Left colon (tissue), 2 donors: ENCODE results near the gene MCC. TPM values are rescaled to one million over a fixed set of nuclear protein-coding genes. Genes with fewer than 3 reads are reported as not detected.

ENCODE experiments used
- ATAC-seq: fragments of 200-7000 bp; cut with Tn5 transposase; one replicate; pipeline ENCODE4 v1.9.1; 2020; ENCODE audit warnings: mild to moderate bottlenecking, moderate library complexity
- DNase-seq, 2 donors: peaks; one replicate each; pipeline ENCODE4 v3.0.0-alpha.2; 2020
- intact Hi-C, 2 donors: fragments of 100-400 bp; cut with DNase I in 1 of 2; cut with micrococcal nuclease in 1 of 2; formaldehyde crosslinking; loops; one replicate each; pipeline versions ENCODE4 v1.11.2 to v1.14.0; 2022; cut with DNase I, micrococcal nuclease
- total RNA-seq, 2 donors: library from RNA; stranded (reverse); fragmentation: NEBNext Ultra II Directional; extraction: Animal tissue kit (Norgen Biotek cat#: 25700); gene quantifications; one replicate each; pipeline ENCODE4 v1.2.1, GENCODE V29; 2021
- donor health status: DM: no; HTN: no; CAD: no.
- donor health status: DM: yes; HTN: yes; CAD: no.

MCC gene
- total RNA-seq, 2 donors from 2014 or later = 1.9 to 4.3 TPM

DNA sequence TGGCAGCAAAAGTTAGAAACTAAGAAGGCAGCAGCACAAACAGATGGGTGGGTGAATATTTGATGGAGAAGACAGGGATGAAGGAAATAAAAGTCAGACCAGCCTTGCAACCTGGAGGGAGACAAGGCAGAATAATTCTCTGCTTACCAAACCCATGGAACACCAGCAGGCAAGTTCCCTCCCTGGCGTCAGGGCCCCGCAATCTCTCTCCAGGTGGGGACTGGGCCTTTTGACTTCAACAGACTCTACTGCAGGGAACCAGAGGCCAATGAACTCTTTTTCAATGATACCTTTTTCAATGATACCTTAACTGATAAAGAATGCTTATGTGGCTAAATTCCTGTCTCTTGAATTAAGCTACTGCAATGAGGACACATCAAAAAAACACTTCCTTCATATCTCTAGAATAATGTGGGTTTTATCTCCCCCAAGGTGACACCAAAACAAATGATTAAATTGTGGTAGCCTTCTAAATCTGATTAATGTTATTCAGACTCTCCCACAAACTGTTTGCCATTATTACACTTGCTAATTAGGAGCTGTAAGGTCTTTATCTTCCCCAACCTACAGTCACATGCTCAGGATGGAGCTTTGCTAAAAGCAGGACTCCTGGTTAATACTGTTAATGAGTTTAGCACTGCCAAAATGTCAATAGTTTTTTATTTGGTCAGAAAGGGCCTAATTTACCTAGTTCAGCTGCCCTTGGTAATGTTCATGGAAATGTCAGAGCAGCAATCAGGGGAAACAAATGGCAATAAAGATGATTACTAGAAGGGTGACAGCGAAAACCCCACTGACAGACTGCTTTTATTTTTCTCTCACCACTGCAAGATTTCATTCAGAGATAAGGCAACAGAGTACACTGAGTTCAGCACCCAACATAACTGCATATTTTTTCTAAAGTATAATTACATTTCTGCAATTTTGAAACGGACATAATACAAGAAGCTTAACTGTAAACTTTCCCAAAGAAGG lies 218.9 kb downstream of the MCC start:
- DNase-seq (no peak), ATAC-seq (no peak)
- intact Hi-C loops = no loop called here

GRCh38 chr5:113268232-113268631 lies 220.0 kb downstream of the MCC start:
- no peak for DNase-seq
- intact Hi-C loops = no loop called here
- ATAC-seq = no peak

GRCh38 chr5:113267361-113267900 lies 220.8 kb downstream of the MCC start:
- intact Hi-C loops = no loop called here
- DNase-seq (no peak), ATAC-seq (no peak)

GRCh38 chr5:113266913-113267227 lies 221.4 kb downstream of the MCC start:
- intact Hi-C loops = no loop called here
- ATAC-seq = no peak
- no peak for DNase-seq

- intact Hi-C loops = no loop called here
Measured at GRCh38 chr5:113266227-113266912, 221.9 kb downstream of the MCC start.

DNA sequence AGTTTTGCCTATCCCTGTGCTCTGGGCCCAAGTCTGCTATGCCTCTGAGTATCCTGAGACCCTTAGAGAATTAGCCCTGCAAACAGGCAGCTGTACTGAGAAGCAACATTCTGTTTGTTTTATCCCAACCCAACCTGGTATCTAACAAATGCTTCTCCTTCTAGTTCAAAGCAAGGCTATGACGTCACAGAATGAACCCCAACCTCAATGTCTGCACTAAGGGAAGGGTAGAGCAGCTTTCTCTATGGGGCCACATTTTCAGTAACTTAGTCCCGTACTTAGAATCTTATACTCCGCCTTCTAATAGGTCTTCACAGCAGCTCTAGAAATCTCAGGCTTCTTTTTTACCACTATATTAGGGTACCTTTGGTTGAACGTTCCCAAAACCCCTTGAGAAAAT lies 223.1 kb downstream of the MCC start:
- no peak for DNase-seq
- ATAC-seq = no peak
- intact Hi-C loops = no loop called here

More at GRCh38 chr5:113266227-113266912, 221.9 kb downstream of the MCC start:
- no peak for DNase-seq
- ATAC-seq = no peak

DNA sequence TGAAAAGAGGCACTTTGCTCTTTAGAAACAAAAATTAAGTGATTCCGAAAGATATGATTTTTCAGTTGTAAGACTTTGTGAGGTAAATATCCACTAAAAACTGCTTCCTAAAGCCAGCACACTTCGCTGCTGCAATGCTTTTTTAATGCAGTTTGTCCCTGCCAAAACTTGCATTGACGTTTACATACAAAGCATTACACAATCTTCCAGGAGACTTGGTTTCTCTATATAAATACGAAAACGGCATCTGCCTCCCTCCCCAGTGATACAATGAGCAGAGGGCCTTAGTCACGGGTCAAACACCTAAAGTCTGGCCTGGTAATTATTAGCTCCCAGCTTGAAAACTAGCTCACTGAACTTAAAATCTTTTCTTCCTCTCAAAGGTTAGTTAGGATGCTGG lies 224.2 kb downstream of the MCC start:
- intact Hi-C loops = no loop called here
- no peak for DNase-seq

GRCh38 chr5:113263545-113263944 lies 224.7 kb downstream of the MCC start:
- ATAC-seq (no peak), DNase-seq (no peak)
- intact Hi-C loops = no loop called here

More for the DNA sequence above, 224.2 kb downstream of the MCC start:
- ATAC-seq = no peak

- intact Hi-C loops = no loop called here
- DNase-seq = no peak
- no peak for ATAC-seq
Measured at GRCh38 chr5:113262674-113263073, 225.6 kb downstream of the MCC start.

DNA sequence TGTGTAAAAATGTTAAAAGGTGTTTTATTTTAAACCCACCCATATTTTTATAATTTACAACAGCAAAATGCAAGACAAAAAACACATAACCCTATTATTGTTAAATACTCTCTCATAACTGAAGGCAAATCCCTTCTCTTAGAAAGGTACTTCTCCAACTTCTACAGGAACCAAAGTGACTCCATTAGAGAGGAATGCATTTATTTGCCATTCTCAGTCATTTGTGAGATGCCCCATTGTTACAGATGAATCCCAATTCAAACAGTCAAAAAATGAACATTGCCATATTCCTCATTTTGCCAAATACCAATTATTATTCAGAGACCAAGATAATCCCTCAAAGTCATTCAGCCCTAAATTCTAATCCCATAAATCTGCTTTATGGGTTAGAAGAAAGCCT lies 229.2 kb downstream of the MCC start:
- intact Hi-C loops = no loop called here
- ATAC-seq (no peak), DNase-seq (no peak)

- no peak for DNase-seq
- intact Hi-C loops = no loop called here
- no peak for ATAC-seq
Measured at GRCh38 chr5:113257545-113257944, 230.7 kb downstream of the MCC start.

DNA sequence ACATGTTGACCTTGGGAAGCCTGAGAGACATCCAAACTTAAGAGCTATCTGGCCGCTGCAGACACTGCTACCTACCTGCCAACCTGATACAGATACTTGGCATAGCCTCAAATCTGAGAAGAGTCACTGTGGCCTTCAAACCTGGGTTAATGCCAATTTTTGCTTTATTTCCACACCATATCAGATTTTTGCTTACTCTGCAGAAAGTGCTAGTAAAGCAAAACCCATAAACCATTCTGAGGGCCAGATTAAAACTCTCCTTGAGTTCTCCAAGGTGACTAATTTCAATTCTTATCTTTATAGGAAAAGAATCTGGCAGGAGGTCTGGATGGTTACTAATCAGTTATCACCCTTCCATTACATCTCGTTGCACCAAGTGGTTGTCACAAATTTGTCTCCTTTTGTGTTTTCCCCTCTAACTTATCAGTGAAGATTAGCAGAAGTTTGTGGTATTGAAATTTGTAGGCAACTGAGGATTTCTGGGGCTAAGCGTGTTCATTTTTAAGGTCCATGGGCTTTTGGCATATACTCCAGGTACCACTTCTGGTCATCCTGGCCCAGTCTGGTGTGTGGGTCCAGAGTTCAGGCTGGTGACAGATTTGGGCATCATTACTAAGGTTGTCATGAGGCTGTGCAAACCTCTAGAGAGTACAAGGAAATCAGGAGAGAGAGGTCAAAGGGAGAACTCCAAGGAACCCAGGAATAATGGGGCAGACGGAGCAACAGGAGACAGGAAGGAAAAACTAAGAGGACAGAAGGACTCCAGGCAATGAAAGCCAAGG lies 231.4 kb downstream of the MCC start:
- DNase-seq = no peak
- ATAC-seq = no peak
- intact Hi-C loops = no loop called here

GRCh38 chr5:113255579-113256386 lies 232.5 kb downstream of the MCC start:
- no peak for ATAC-seq
- DNase-seq = no peak
- intact Hi-C loops = no loop called here

DNA sequence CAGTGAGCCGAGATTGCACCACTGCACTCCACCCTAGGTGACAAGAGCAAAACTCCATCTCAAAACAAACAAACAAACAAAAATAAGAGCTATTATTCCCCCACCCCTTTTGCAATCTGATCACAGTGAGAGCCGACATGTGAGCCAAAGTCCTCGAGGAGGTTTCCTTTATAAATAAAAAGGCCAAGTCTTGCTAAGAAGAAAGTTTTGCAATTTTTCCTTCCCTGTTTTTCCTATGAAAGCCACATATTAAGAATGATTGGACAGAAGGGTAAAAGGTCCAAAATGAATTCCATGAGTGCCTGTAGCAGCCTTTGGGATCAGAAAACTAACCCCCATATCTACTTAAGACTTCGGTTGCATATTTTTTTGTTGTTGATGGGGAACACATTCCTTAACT lies 233.1 kb downstream of the MCC start:
- intact Hi-C loops = no loop called here
- DNase-seq = no peak
- ATAC-seq = no peak

- DNase-seq = no peak
- ATAC-seq = no peak
- intact Hi-C loops = no loop called here
Measured at GRCh38 chr5:113253037-113253436, 235.2 kb downstream of the MCC start.

DNA sequence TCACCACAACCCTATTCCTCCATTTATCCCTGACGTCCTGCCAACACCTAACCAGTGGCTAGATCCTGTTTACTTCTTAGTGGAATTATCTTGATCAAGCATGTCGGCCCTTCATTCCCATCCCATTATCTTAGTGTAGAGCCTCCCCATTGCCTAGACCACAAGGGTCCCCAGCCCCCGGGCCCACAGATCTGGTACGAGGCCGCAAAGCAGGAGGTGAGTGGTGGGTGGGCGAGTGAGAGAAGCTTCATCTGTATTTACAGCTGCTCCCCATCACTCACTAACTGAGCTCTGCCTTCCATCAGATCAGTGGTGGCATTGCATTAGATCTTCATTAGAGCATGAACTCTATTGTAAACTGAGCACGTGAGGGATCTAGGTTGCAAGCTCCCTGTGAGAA lies 236.2 kb downstream of the MCC start:
- intact Hi-C loops = no loop called here
- ATAC-seq (no peak), DNase-seq (no peak)

- no peak for ATAC-seq
- DNase-seq = no peak
Measured at GRCh38 chr5:113250341-113250953, 237.8 kb downstream of the MCC start.

GRCh38 chr5:113249206-113249605 lies 239.0 kb downstream of the MCC start:
- intact Hi-C loops = no loop called here
- ATAC-seq (no peak), DNase-seq (no peak)

More at GRCh38 chr5:113250341-113250953, 237.8 kb downstream of the MCC start:
- intact Hi-C loops = no loop called here
